ENCODE results near the gene TSN. TPM values are rescaled to one million over a fixed set of nuclear protein-coding genes. Genes with fewer than 3 reads are reported as not detected.

Gene TSN
- total RNA-seq, 1 experiment from 2014 or later = 91.5 TPM

DNA sequence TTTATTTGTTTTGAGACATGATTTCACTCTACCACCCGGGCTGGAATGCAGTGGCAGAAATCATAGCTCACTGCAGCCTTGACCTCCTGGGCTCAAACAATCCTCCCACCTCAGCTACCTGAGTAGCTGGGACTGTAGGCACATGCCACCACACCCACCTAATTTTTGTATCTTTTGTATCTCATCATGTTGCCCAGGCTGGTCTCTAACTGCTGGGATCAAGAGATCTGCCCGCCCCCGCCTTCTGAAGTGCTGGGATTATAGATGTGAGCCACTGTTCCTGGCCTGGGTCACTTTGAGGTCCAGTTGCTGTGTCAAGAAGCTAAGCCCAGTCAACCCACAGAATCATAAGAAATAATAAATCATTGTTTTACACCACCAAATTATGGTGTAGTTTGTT is 38.4 kb downstream of the TSN start:
- Histone ChIP-seq H3K36me3 (ENCODE audit: control insufficient read depth in 1 of 2, insufficient read depth in 2 of 2, low read length in 2 of 2) (no peaks in the 10 kb centered on the region), H3K79me2 (ENCODE audit: insufficient read depth, low read length) (no peaks in the 10 kb centered on the region), H3K9me3 (ENCODE audit: control insufficient read depth in 1 of 2, insufficient read depth in 1 of 2, low read depth in 1 of 2, low read length in 2 of 2) (no peaks in the 10 kb centered on the region), H4K20me1 (ENCODE audit: insufficient read depth) (no peaks in the 10 kb centered on the region), H3K27me3 (ENCODE audit: insufficient read depth, low read length) (no peaks in the 10 kb centered on the region), H3K4me3 (replicated peaks in 1 of 2; ENCODE audit: low read depth in 1 of 2, low read length in 2 of 2) (no peak overlapping the region), H3K4me2 (ENCODE audit: low read length) (no peak overlapping the region), H2AFZ (ENCODE audit: low read depth, low read length, poor library complexity, severe bottlenecking) (no peak overlapping the region), H3K4me1 (ENCODE audit: control insufficient read depth in 1 of 2, insufficient read depth in 2 of 2, low read length in 2 of 2) (peaks cover 8 to 14% of the 10 kb centered on the region in 2 experiments), H3K9ac (ENCODE audit: low read length) (no peak overlapping the region), H3K27ac (ENCODE audit: low read depth, low read length) (no peak overlapping the region), H3K9me2 (ENCODE audit: insufficient read depth) (no peaks in the 10 kb centered on the region)
- no peak for ATAC-seq
- no peak for DNase-seq (ENCODE audit: low read depth, low spot score)
- intact Hi-C loops (cut with micrococcal nuclease) = no loop called here
- BruUV-seq (replicated peaks) = no TSS peak
- POLR2A ChIA-PET = no interaction called here
- RAD21 ChIA-PET (ENCODE audit: low non-redundant PET in 1 of 2, low total read pairs in 2 of 2, uncharacterized antibody in 2 of 2, unreplicated experiment in 2 of 2) = no interaction called here
- CTCF ChIA-PET = no interaction called here
- TF ChIP-seq CTCF (IDR thresholded peaks at IDR 0.05 in 2 of 3, conservative IDR thresholded peaks at IDR 0.05 in 1 of 3; ENCODE audit: borderline replicate concordance in 1 of 3, insufficient read depth in 1 of 3, low read depth in 2 of 3, low read length in 2 of 3) = no peak
- TF ChIP-seq POLR2AphosphoS5 (IDR thresholded peaks at IDR 0.05; ENCODE audit: low read depth, low read length) = no peak
- no peak for TF ChIP-seq ZFX (IDR thresholded peaks at IDR 0.05)

DNA sequence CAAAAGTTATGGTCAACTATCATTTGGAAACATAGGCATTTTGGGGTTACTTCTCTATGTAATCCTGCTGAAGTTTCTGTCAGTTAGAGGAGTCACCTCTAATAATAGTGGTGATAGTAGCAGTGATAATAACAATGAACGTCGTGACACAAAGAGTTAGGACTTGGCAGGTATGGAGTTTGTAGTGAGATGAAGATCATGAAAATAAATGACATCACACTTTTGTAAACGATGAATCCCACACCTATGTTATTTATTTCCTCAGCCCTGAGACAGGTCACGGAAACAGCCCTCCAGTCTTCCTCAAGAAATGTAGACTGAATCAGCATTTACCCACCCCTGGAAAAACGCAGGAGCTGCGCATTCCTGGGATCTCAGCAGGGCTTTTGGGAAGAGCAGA is 38.8 kb downstream of the TSN start:
- Histone ChIP-seq H2AFZ (ENCODE audit: low read depth, low read length, poor library complexity, severe bottlenecking) (no peak overlapping the region), H3K9me2 (ENCODE audit: insufficient read depth) (no peaks in the 10 kb centered on the region), H3K4me3 (replicated peaks in 1 of 2; ENCODE audit: low read depth in 1 of 2, low read length in 2 of 2) (no peak overlapping the region), H3K36me3 (ENCODE audit: control insufficient read depth in 1 of 2, insufficient read depth in 2 of 2, low read length in 2 of 2) (no peaks in the 10 kb centered on the region), H4K20me1 (ENCODE audit: insufficient read depth) (no peaks in the 10 kb centered on the region), H3K9ac (ENCODE audit: low read length) (no peak overlapping the region), H3K27ac (ENCODE audit: low read depth, low read length) (no peak overlapping the region), H3K79me2 (ENCODE audit: insufficient read depth, low read length) (no peaks in the 10 kb centered on the region), H3K27me3 (ENCODE audit: insufficient read depth, low read length) (no peaks in the 10 kb centered on the region), H3K4me1 (ENCODE audit: control insufficient read depth in 1 of 2, insufficient read depth in 2 of 2, low read length in 2 of 2) (peaks cover 8 to 14% of the 10 kb centered on the region in 2 experiments), H3K4me2 (ENCODE audit: low read length) (no peak overlapping the region), H3K9me3 (ENCODE audit: control insufficient read depth in 1 of 2, insufficient read depth in 1 of 2, low read depth in 1 of 2, low read length in 2 of 2) (no peaks in the 10 kb centered on the region)
- no TSS peak for BruUV-seq (replicated peaks)
- POLR2A ChIA-PET = no interaction called here
- CTCF ChIA-PET = no interaction called here
- no peak for ATAC-seq
- intact Hi-C loops (cut with micrococcal nuclease) = no loop called here
- DNase-seq (ENCODE audit: low read depth, low spot score) = no peak
- RAD21 ChIA-PET (ENCODE audit: low non-redundant PET in 1 of 2, low total read pairs in 2 of 2, uncharacterized antibody in 2 of 2, unreplicated experiment in 2 of 2) = no interaction called here
- no peak for TF ChIP-seq CEBPB (IDR thresholded peaks at IDR 0.05; ENCODE audit: low read depth)
- TF ChIP-seq ZNF274 (IDR thresholded peaks at IDR 0.05; ENCODE audit: low read depth, low read length) = no peak
- TF ChIP-seq TCF7L2 (IDR thresholded peaks at IDR 0.05; ENCODE audit: borderline replicate concordance, extremely low read depth, insufficient read depth, insufficient read length) = no peak
- no peak for TF ChIP-seq ELF1 (IDR thresholded peaks at IDR 0.05; ENCODE audit: borderline replicate concordance, low read depth)
- TF ChIP-seq EZH2 (IDR thresholded peaks at IDR 0.05) = no peak
- TF ChIP-seq EGR1 (IDR thresholded peaks at IDR 0.05; ENCODE audit: low read depth) = no peak
- no peak for TF ChIP-seq MAX (IDR thresholded peaks at IDR 0.05)
- no peak for TF ChIP-seq ZFX (IDR thresholded peaks at IDR 0.05)
- no peak for TF ChIP-seq REST (IDR thresholded peaks at IDR 0.05; ENCODE audit: low read depth)
- no peak for TF ChIP-seq CTCF (IDR thresholded peaks at IDR 0.05 in 2 of 3, conservative IDR thresholded peaks at IDR 0.05 in 1 of 3; ENCODE audit: borderline replicate concordance in 1 of 3, insufficient read depth in 1 of 3, low read depth in 2 of 3, low read length in 2 of 3)
- TF ChIP-seq SRF (IDR thresholded peaks at IDR 0.05; ENCODE audit: low read depth) = no peak
- TF ChIP-seq SIN3A (IDR thresholded peaks at IDR 0.05; ENCODE audit: low read depth) = no peak
